GM20431 (cell line): Measurements from ENCODE around the gene TIMP3.

Experiments used
- in situ Hi-C: fragments of 300-500 bp; cut with MseI, MboI; formaldehyde crosslinking; loops from one replicate; pipeline ENCODE4 v1.15.0; 2020; ENCODE audit warnings: low sequenced_read_pairs; ENCODE audit not compliant: unreplicated experiment

TIMP3 gene

GRCh38 chr22:32910429-32910772, 108.9 kb downstream of the TIMP3 start:
- in situ Hi-C loops, result no loop called here

DNA sequence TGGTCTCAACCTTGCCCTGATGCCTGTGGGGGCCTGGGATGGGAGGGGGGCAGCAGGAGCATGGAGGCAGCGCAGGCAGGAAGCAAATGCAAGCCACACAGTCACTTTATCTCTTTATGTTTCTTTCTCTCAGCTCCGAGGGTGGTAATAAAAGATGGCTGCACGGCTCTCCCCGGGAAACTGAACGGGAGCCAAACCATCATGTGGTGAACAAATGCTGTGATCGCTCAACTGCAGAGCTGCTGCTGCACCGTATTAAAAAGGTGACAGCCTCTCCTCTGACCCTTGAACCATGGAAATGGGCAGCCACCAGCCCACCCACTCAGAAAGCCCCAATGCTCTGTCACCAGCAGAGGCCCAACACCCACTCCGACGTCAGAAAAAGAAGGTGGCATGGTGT, 110.0 kb downstream of the TIMP3 start:
- in situ Hi-C loops, result no loop called here
